Measurements from ENCODE around the gene PTPRG. TPM values are rescaled to one million over a fixed set of nuclear protein-coding genes. Genes with fewer than 3 reads are reported as not detected.

Gene PTPRG
- total RNA-seq, 1 donor from 2014 or later: 39.6 TPM

- Mint-ChIP-seq H3K36me3 (ENCODE audit: low read depth, unreplicated experiment) (no peaks in the 10 kb centered on the region), H3K9me3 (ENCODE audit: unreplicated experiment) (no peaks in the 10 kb centered on the region), H3K4me3 (ENCODE audit: unreplicated experiment) (no peak overlapping the region), H3K27ac (ENCODE audit: unreplicated experiment) (no peak overlapping the region), H3K27me3 (ENCODE audit: low read depth, unreplicated experiment) (no peaks in the 10 kb centered on the region), H3K4me1 (ENCODE audit: low read depth, unreplicated experiment) (peaks cover 15% of the 10 kb centered on the region)
- Histone ChIP-seq H2AFZ (ENCODE audit: low read depth, low read length) (no peak overlapping the region), H3K9ac (ENCODE audit: low read length) (no peak overlapping the region), H3K9me3 (ENCODE audit: insufficient read depth, low read depth, low read length) (no peaks in the 10 kb centered on the region), H3K27me3 (ENCODE audit: insufficient read depth, low read length) (no peaks in the 10 kb centered on the region), H4K20me1 (ENCODE audit: insufficient read depth, low read length) (peaks cover 43% of the 10 kb centered on the region), H3K4me1 (ENCODE audit: insufficient read depth, low read length) (no peaks in the 10 kb centered on the region), H3K4me2 (ENCODE audit: low read length) (no peak overlapping the region), H3K36me3 (ENCODE audit: insufficient read depth, low read length) (no peaks in the 10 kb centered on the region), H3K4me3 (ENCODE audit: insufficient read depth, low read depth, low read length) (no peak overlapping the region), H3K27ac (ENCODE audit: low read depth, low read length) (no peak overlapping the region), H3K79me2 (ENCODE audit: insufficient read depth, low read length) (no peaks in the 10 kb centered on the region)
- TF ChIP-seq EZH2 (IDR thresholded peaks at IDR 0.05; ENCODE audit: insufficient read depth, low read length) (no peak), CTCF (IDR thresholded peaks at IDR 0.05; ENCODE audit: insufficient read depth, low read depth, low read length) (no peak)
- no peak for FAIRE-seq
- DNase-seq (ENCODE audit: low read depth): no peak
Measured at GRCh38 chr3:61863579-61863978, 302.2 kb downstream of the PTPRG start.

- H3K27ac ChIP-seq (ENCODE audit: low read depth, low read length): no peak overlapping the region
- H3K79me2 ChIP-seq (ENCODE audit: insufficient read depth, low read length): no peaks in the 10 kb centered on the region
- peak; percentile 68 for FAIRE-seq
- H3K9me3 ChIP-seq (ENCODE audit: insufficient read depth, low read depth, low read length): no peaks in the 10 kb centered on the region
- H2AFZ ChIP-seq (ENCODE audit: low read depth, low read length): no peak overlapping the region
- no peaks in the 10 kb centered on the region for H3K27me3 Mint-ChIP-seq (ENCODE audit: low read depth, unreplicated experiment)
- no peaks in the 10 kb centered on the region for H3K27me3 ChIP-seq (ENCODE audit: insufficient read depth, low read length)
- no peak overlapping the region for H3K4me3 ChIP-seq (ENCODE audit: insufficient read depth, low read depth, low read length)
- H3K36me3 ChIP-seq (ENCODE audit: insufficient read depth, low read length): no peaks in the 10 kb centered on the region
- peak; percentile 57 for DNase-seq (ENCODE audit: low read depth)
- H3K27ac Mint-ChIP-seq (ENCODE audit: unreplicated experiment): peak overlapping the region; percentile 59
- H3K9me3 Mint-ChIP-seq (ENCODE audit: unreplicated experiment): no peaks in the 10 kb centered on the region
- H3K4me1 Mint-ChIP-seq (ENCODE audit: low read depth, unreplicated experiment): peaks cover 17% of the 10 kb centered on the region
- H3K4me2 ChIP-seq (ENCODE audit: low read length): no peak overlapping the region
- H3K4me3 Mint-ChIP-seq (ENCODE audit: unreplicated experiment): no peak overlapping the region
- H3K9ac ChIP-seq (ENCODE audit: low read length): no peak overlapping the region
- TF ChIP-seq CTCF (IDR thresholded peaks at IDR 0.05; ENCODE audit: insufficient read depth, low read depth, low read length) (no peak), EZH2 (IDR thresholded peaks at IDR 0.05; ENCODE audit: insufficient read depth, low read length) (no peak)
- H4K20me1 ChIP-seq (ENCODE audit: insufficient read depth, low read length): peaks cover 53% of the 10 kb centered on the region
- no peaks in the 10 kb centered on the region for H3K36me3 Mint-ChIP-seq (ENCODE audit: low read depth, unreplicated experiment)
- H3K4me1 ChIP-seq (ENCODE audit: insufficient read depth, low read length): no peaks in the 10 kb centered on the region
Measured at GRCh38 chr3:61864886-61865285, 303.5 kb downstream of the PTPRG start.

GRCh38 chr3:61865466-61866152, 304.2 kb downstream of the PTPRG start:
- peak overlapping the region; percentile 74 for H3K27ac Mint-ChIP-seq (ENCODE audit: unreplicated experiment)
- FAIRE-seq: no peak
- H3K4me1 Mint-ChIP-seq (ENCODE audit: low read depth, unreplicated experiment): peaks cover 17% of the 10 kb centered on the region
- H3K4me1 ChIP-seq (ENCODE audit: insufficient read depth, low read length): no peaks in the 10 kb centered on the region
- peaks cover 54% of the 10 kb centered on the region for H4K20me1 ChIP-seq (ENCODE audit: insufficient read depth, low read length)
- H3K27me3 ChIP-seq (ENCODE audit: insufficient read depth, low read length): no peaks in the 10 kb centered on the region
- H2AFZ ChIP-seq (ENCODE audit: low read depth, low read length): no peak overlapping the region
- H3K27me3 Mint-ChIP-seq (ENCODE audit: low read depth, unreplicated experiment): no peaks in the 10 kb centered on the region
- H3K4me3 ChIP-seq (ENCODE audit: insufficient read depth, low read depth, low read length): no peak overlapping the region
- H3K9ac ChIP-seq (ENCODE audit: low read length): no peak overlapping the region
- no peaks in the 10 kb centered on the region for H3K79me2 ChIP-seq (ENCODE audit: insufficient read depth, low read length)
- H3K27ac ChIP-seq (ENCODE audit: low read depth, low read length): no peak overlapping the region
- no peaks in the 10 kb centered on the region for H3K9me3 ChIP-seq (ENCODE audit: insufficient read depth, low read depth, low read length)
- TF ChIP-seq CTCF (IDR thresholded peaks at IDR 0.05; ENCODE audit: insufficient read depth, low read depth, low read length) (no peak), EZH2 (IDR thresholded peaks at IDR 0.05; ENCODE audit: insufficient read depth, low read length) (no peak)
- H3K4me3 Mint-ChIP-seq (ENCODE audit: unreplicated experiment): no peak overlapping the region
- H3K36me3 ChIP-seq (ENCODE audit: insufficient read depth, low read length): no peaks in the 10 kb centered on the region
- no peaks in the 10 kb centered on the region for H3K9me3 Mint-ChIP-seq (ENCODE audit: unreplicated experiment)
- no peak overlapping the region for H3K4me2 ChIP-seq (ENCODE audit: low read length)
- no peaks in the 10 kb centered on the region for H3K36me3 Mint-ChIP-seq (ENCODE audit: low read depth, unreplicated experiment)
- DNase-seq (ENCODE audit: low read depth): no peak
